H1 (cell line): Measurements from ENCODE around the gene ZNF521. TPM values are rescaled to one million over a fixed set of nuclear protein-coding genes. Genes with fewer than 3 reads are reported as not detected.

Experiments
- CBX5 ChIP-seq: fragments of 300-800, 300-1000 bp; sonication (generic); IDR thresholded peaks from 2 replicates; pipeline ENCODE4 v1.7.1; 2016; ENCODE audit warnings: antibody characterized with exemption, low read length, low read depth
- EGR1 ChIP-seq: IDR thresholded peaks from 2 replicates; pipeline ENCODE4 v1.6.1; 2011; ENCODE audit warnings: low read depth, low read length, borderline replicate concordance
- POU5F1 ChIP-seq: IDR thresholded peaks from 2 replicates; pipeline ENCODE4 v1.6.1; 2011; ENCODE audit warnings: low read depth, mild to moderate bottlenecking, low read length, moderate library complexity
- polyA plus RNA-seq, 7 experiments: library from polyadenylated mRNA; depleted of rRNA in 3 of 7; stranded (reverse) in 5 of 7; unstranded in 2 of 7; fragments of >200 nt in 5 of 7; fragments of 200-250 nt in 2 of 7; gene quantifications; 1 replicate in 5 of 7; 2 replicates in 1 of 7; 4 replicates in 1 of 7; pipeline versions ENCODE4 v1.2.1 to v1.2.3, GENCODE V29; 2011 to 2013; ENCODE audit warnings: missing spikeins in 2 of 7, mixed read lengths in 2 of 7
- total RNA-seq: library from RNA; stranded (reverse); fragmentation: NEBNext Ultra II Directional; extraction: Animal tissue kit (Norgen Biotek cat#: 25700); gene quantifications from 2 replicates; pipeline ENCODE4 v1.2.1, GENCODE V29; 2021
- TF ChIP-seq, protein P1 (sequence below): IDR thresholded peaks from 2 replicates; pipeline ENCODE4 v1.6.1; 2011; ENCODE audit warnings: low read length, improper control_type of control experiment
- TF ChIP-seq, protein P2 (sequence below): fragments of 300-600 bp; sonication (generic); IDR thresholded peaks from 2 replicates; pipeline ENCODE4 v1.7.1; 2012; ENCODE audit warnings: low read length, moderate library complexity, mild to moderate bottlenecking, inconsistent platforms; ENCODE audit not compliant: insufficient replicate concordance
- TF ChIP-seq, protein P3 (sequence below): IDR thresholded peaks from 2 replicates; pipeline ENCODE4 v1.6.1; 2012; ENCODE audit warnings: inconsistent platforms

The ZNF521 gene
- total and polyA plus RNA-seq, 2 of the 8 experiments (the other 6 are each of a cell fraction or from before 2014, with no cell fraction given): 9.5 to 15.8 TPM

DNA sequence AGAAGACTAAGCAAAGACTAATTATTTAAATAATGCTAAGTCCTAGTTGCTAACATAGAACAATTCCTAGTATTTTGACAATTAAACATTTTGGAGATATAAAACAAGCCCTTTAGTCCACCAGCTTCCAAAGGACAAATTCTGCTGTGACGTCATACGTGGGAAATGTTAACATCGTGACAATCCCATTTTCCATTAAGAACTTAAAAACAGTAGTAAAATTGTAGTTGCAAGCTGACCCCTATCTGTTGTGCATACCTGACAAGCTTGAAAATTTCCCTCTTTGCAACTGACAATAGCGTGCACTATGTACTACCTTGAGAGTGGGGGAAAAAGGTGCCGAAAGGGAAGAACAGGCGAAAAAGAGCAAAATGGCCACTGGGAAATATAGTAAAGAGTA lies 279.8 kb downstream of the ZNF521 start (continued):
- TF ChIP-seq, protein P1, sequence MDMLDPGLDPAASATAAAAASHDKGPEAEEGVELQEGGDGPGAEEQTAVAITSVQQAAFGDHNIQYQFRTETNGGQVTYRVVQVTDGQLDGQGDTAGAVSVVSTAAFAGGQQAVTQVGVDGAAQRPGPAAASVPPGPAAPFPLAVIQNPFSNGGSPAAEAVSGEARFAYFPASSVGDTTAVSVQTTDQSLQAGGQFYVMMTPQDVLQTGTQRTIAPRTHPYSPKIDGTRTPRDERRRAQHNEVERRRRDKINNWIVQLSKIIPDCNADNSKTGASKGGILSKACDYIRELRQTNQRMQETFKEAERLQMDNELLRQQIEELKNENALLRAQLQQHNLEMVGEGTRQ: no peak
- TF ChIP-seq, protein P2, sequence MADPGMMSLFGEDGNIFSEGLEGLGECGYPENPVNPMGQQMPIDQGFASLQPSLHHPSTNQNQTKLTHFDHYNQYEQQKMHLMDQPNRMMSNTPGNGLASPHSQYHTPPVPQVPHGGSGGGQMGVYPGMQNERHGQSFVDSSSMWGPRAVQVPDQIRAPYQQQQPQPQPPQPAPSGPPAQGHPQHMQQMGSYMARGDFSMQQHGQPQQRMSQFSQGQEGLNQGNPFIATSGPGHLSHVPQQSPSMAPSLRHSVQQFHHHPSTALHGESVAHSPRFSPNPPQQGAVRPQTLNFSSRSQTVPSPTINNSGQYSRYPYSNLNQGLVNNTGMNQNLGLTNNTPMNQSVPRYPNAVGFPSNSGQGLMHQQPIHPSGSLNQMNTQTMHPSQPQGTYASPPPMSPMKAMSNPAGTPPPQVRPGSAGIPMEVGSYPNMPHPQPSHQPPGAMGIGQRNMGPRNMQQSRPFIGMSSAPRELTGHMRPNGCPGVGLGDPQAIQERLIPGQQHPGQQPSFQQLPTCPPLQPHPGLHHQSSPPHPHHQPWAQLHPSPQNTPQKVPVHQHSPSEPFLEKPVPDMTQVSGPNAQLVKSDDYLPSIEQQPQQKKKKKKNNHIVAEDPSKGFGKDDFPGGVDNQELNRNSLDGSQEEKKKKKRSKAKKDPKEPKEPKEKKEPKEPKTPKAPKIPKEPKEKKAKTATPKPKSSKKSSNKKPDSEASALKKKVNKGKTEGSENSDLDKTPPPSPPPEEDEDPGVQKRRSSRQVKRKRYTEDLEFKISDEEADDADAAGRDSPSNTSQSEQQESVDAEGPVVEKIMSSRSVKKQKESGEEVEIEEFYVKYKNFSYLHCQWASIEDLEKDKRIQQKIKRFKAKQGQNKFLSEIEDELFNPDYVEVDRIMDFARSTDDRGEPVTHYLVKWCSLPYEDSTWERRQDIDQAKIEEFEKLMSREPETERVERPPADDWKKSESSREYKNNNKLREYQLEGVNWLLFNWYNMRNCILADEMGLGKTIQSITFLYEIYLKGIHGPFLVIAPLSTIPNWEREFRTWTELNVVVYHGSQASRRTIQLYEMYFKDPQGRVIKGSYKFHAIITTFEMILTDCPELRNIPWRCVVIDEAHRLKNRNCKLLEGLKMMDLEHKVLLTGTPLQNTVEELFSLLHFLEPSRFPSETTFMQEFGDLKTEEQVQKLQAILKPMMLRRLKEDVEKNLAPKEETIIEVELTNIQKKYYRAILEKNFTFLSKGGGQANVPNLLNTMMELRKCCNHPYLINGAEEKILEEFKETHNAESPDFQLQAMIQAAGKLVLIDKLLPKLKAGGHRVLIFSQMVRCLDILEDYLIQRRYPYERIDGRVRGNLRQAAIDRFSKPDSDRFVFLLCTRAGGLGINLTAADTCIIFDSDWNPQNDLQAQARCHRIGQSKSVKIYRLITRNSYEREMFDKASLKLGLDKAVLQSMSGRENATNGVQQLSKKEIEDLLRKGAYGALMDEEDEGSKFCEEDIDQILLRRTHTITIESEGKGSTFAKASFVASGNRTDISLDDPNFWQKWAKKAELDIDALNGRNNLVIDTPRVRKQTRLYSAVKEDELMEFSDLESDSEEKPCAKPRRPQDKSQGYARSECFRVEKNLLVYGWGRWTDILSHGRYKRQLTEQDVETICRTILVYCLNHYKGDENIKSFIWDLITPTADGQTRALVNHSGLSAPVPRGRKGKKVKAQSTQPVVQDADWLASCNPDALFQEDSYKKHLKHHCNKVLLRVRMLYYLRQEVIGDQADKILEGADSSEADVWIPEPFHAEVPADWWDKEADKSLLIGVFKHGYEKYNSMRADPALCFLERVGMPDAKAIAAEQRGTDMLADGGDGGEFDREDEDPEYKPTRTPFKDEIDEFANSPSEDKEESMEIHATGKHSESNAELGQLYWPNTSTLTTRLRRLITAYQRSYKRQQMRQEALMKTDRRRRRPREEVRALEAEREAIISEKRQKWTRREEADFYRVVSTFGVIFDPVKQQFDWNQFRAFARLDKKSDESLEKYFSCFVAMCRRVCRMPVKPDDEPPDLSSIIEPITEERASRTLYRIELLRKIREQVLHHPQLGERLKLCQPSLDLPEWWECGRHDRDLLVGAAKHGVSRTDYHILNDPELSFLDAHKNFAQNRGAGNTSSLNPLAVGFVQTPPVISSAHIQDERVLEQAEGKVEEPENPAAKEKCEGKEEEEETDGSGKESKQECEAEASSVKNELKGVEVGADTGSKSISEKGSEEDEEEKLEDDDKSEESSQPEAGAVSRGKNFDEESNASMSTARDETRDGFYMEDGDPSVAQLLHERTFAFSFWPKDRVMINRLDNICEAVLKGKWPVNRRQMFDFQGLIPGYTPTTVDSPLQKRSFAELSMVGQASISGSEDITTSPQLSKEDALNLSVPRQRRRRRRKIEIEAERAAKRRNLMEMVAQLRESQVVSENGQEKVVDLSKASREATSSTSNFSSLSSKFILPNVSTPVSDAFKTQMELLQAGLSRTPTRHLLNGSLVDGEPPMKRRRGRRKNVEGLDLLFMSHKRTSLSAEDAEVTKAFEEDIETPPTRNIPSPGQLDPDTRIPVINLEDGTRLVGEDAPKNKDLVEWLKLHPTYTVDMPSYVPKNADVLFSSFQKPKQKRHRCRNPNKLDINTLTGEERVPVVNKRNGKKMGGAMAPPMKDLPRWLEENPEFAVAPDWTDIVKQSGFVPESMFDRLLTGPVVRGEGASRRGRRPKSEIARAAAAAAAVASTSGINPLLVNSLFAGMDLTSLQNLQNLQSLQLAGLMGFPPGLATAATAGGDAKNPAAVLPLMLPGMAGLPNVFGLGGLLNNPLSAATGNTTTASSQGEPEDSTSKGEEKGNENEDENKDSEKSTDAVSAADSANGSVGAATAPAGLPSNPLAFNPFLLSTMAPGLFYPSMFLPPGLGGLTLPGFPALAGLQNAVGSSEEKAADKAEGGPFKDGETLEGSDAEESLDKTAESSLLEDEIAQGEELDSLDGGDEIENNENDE: no peak
- TF ChIP-seq POU5F1 (no peak), CBX5 (no peak), EGR1 (no peak)
- TF ChIP-seq, protein P3, sequence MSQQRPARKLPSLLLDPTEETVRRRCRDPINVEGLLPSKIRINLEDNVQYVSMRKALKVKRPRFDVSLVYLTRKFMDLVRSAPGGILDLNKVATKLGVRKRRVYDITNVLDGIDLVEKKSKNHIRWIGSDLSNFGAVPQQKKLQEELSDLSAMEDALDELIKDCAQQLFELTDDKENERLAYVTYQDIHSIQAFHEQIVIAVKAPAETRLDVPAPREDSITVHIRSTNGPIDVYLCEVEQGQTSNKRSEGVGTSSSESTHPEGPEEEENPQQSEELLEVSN: no peak
- TF ChIP-seq, all 59 proteins: peak for 0
